PC-3 (cell line): ENCODE results near the gene HMX3.

Experiments used
- EZH2 ChIP-seq: fragments of 300-600 bp; sonication (generic); IDR thresholded peaks from one replicate; pipeline ENCODE4 v1.6.1; 2017; ENCODE audit warnings: antibody characterized with exemption, mild to moderate bottlenecking, low read length; ENCODE audit not compliant: unreplicated experiment
- EZH2phosphoT487 ChIP-seq: fragments of 300-600 bp; sonication (generic); IDR thresholded peaks from 2 replicates; pipeline ENCODE4 v1.6.1; 2018; ENCODE audit warnings: mild to moderate bottlenecking, antibody characterized with exemption, low read length, borderline replicate concordance

DNA sequence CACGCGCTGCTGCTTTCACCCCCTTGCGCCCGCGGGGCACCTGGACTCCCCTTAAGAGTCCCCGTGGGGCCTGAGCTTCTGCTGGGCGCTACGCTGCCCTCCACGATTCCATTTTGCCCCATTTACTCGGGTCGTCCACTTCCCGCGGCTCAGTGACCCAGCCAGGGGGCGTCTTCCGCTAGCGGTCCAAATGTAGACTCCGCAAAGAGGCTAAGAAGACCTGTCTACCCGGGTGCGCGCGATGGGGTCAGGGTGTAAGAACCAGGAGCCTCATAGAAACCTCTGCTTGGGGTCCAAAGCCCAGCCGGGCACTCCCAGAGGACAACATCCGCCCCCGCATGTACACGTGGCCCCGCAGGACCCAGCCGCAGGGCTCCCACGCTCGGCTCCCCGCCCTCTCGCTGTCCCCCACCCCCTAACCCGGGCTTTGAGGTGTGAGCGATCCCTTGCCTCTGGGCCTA, 7.0 kb downstream of the HMX3 start:
- TF ChIP-seq EZH2phosphoT487 (no peak), EZH2 (no peak)
